Measurements from ENCODE around the gene IL10RA.

Gene IL10RA

DNA sequence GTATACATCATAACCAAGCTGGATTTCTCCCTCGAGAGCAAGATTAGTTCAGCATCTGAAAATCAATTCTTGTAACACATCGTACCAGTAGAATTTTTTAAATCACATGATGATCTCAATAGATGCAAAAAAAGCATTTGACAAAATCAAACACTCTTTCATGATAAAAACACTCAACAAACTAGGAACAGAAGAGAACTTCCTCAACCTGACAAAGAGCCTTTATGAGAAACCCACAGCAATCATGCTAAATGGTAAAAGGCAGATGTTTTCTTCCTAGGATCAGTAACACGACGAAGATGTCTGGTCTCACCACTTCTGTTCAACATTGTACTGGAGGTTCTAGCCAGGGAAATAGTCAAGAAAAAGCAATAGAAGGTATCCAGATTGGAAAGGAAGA lies 56.6 kb downstream of the IL10RA start:
- DNase-seq (ENCODE audit: low read depth in 2 of 2, low spot score in 1 of 2), result no peak

DNA sequence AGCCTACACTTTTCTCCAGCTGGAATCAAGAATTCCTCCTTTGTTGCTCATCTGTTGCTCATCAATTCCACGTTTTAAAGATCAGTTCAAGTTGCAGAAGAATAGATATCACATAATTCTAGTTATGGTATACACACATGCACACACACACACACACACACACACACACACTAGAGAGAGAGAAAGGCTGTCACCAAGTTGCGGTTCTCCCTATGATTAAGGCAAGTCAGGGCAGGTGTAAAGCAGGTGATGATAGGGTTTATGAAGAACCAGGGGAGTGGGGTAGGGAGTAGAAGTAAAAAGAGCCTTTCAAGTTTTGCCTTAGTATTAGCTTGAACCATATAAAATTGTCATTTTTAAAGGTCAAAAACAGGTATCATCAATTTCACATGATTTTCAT lies 59.0 kb downstream of the IL10RA start:
- no peak for DNase-seq (ENCODE audit: low read depth in 2 of 2, low spot score in 1 of 2)

DNA sequence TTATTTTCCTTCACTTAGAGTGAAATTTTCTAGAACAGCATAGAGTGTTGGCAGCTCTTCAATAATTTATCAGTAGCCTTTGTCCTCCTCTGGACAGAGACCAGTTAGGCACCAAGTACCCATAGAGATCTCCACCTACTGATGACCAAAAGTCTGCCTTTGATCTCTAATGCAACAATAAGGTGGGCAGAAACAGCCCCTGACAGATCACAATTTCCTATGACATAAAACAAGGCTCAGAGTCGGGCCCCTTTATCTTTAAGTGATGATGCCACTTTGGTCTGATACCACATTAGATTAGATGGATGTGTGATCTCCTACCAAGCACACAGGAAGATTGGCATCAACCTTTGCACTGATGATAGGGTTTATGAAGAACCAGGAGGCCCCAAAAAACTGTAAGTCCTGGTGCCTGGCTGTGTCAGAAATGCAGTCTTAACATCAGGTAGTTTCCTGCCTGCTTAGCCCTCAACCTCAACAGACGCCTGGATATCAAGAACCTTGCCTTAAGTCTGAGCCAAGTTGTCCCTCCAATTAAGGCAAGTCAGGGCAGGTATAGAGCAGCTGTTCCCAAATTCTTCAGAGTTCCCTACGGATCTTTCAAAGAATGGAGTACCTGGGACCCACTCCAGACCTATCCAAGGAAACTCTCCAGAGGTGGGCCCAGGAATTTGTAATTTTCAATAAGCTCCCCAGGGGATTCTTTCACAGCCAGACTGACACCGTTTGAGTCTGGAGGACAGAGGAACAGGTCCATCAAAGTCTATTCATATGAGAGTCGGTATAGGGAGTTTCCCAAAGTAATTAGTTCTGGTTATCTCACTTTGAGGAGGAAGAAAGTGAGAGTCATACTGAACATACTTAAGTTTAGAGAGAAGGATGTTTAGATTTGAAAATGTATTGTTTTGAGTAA lies 60.1 kb downstream of the IL10RA start:
- DNase-seq (ENCODE audit: low read depth in 2 of 2, low spot score in 1 of 2), result peak in 1 of 2 donors; percentile 30

DNA sequence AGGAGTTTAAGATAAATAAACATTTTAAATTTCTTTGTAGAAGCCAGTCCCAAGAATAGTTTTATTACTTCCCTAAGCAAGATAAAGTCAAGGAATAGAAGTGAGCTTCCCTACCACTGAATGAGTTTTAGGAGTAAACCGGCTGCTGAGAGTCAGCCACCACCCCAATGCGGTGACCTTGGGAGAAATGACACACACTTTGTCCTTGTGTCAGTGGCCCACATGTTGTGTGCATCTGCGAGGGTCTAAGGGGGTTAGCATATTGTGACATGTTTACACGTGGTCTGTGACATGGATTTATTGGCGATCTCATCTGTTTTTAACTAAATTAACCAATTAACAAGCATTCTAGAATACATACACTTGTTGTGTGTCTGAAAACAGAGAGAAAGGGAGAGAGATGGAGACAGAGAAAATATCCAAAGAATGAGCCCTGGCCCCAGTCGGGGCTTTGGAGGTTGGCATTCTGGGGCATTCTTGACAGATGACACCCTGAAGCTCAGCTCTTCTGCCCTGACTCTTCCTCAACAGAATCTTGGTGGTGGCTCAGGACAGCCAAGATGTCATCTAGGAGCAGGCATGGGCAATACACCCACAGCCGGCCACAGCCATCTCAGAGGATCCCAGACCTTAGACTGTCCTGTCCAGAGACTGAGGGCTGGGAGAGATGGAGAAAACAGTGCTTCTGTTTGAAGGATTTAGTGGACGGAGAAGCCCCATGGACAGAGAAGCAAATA lies 60.9 kb downstream of the IL10RA start:
- no peak for DNase-seq (ENCODE audit: low read depth in 2 of 2, low spot score in 1 of 2)

DNA sequence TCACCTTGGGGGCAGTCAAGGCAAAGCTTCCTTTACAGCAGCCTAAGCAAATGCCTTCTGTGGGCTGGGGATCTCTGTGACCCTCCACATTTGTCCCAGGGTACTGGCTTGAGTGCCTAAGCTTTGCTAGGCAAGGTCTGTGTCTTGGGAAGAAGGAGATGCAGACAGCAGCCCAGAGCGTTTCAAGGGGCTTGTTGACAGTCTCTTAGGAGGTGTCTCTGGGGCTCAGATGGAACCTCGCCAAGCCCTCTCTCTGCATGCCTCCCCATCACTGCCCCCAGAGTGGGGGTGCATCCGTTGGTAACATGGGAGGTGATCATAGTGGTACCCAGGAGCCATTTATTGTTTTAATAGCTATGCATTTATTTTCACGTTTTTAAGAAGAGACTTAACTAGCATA lies 61.6 kb downstream of the IL10RA start:
- no peak for DNase-seq (ENCODE audit: low read depth in 2 of 2, low spot score in 1 of 2)

DNA sequence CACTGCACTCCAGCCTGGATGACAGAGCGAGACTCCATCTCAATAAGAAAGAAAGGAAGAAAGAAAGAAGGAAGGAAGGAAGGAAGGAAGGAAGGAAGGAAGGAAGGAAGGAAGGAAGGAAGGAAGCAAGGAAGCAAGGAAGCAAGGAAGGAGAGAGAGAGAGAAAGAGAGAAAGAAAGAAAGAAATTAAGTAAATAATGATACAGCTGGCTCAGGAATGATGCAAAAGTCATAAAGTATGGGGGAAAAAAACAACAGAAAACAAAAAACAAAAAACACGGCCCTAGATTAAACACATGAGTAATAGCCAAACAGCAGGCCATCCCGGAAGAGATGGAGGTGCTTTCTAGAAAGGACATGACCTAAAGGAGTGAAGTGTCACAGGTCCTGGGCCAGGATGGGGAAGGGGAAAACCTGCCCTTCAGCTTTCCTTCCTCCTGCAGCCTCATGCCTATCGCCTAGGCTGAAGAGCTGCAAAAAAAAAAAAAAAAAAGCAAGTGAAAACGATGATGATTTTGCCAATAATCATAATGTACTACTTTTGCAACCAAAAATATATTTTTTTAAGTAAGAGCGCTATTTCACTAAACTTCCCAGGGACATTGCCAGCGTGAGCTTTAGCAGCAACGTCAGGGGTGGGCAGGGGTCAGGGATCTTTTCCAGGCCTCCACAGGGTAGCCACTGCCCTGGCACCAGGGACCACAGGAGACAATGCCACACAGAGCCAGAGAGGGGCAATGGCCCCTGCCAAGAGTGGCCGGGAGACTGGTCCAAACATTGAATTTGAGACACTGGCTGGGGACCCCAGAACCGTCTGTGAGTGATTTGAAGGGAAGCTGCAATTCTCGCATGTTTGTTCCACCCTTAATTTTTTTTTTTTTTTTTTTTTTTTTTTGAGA lies 62.5 kb downstream of the IL10RA start:
- no peak for DNase-seq (ENCODE audit: low read depth in 2 of 2, low spot score in 1 of 2)

DNA sequence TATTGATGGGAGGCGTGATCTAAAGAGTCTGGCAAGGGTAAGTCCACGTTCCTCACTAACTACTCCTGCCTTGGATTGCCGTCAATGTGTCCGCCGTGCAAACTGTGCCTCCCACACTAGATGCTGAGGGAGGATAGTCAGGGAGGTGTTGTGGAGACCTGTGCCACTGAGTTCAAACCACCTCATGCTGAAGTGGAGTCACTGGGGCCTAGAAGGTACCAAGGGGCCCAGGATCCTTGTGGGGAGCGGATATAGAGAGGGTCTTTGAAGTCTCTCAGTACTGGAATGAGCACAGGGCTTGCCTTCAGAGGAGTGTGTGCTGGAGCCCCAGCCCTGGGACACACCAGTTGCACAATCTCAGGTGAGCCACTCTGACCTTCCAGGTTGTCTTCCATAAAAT lies 63.6 kb downstream of the IL10RA start:
- DNase-seq (ENCODE audit: low read depth in 2 of 2, low spot score in 1 of 2), result no peak

DNA sequence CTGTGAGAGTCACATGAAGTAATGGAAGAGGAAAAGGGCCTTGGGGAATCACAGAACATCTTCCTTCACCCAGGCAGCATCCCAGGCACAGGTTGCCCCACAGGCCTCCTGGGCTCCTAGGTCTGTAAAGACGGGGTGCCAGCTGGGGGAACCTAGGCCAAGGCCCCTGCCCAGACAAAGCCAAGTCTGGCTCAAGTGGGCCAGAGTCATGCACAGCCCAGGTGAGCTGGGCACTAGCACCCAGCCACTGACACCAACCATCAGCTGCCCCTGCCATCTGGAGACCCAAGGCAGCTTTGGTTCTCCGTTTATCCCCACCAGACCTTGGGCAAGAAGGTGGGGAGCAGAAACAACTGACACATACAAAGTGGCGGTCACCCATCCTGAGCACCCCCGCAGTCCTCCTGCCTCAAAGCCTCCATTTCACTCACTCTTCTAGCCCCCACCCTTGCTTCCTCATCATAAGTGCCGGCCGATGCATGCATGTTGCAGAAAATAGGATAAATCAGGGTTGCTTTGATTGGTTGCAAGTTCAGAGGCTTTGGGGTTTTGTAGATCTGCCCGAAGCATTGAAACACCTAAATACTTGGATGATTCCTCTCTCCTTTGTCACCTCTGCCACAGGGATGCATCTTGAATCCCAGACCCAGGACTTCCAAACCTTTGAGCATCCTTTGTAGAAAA lies 64.2 kb downstream of the IL10RA start:
- DNase-seq (ENCODE audit: low read depth in 2 of 2, low spot score in 1 of 2), result no peak
